ENCODE results near the gene MKX. TPM values are rescaled to one million over a fixed set of nuclear protein-coding genes. Genes with fewer than 3 reads are reported as not detected.

The MKX gene
- total and polyA plus RNA-seq, 9 of the 15 experiments (the other 6 are each of a cell fraction or from before 2014, with no cell fraction given) = 0.07 TPM; not detected in 7

DNA sequence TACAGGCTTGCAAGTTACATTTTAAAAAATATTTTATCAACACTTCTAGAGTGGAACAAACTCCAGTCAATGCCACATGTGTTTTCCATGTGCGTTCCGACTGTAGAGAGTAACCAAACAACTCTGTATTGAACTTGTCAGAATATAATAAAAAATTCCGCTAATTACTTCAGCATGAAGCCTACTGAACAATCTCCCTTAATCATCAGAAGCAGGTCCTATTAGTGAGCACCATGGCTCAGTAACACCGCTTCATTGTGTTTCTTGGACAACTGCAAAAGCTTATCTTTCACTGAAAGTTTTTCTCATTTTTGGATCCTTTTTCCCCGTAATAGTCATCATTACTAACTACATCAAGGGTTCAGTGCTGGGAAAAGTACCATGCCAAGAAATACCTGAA lies 117.0 kb downstream of the MKX start:
- CTCF ChIA-PET (ENCODE audit: low intra/inter-chr PET ratio) = no interaction called here

More for the DNA sequence above, 117.0 kb downstream of the MKX start:
- H3K36me3 ChIP-seq (ENCODE audit: control insufficient read depth, insufficient read depth, low read length) = no peaks in the 10 kb centered on the region
- no peak overlapping the region for H3K9ac ChIP-seq (ENCODE audit: insufficient read depth in 1 of 2, low read depth in 2 of 2, low read length in 2 of 2)
- WGBS (ENCODE audit: insufficient coverage, low coverage, missing lambda C conversion rate) = 1% methylated on average over 5 of the region's 5 CpGs
- no peak overlapping the region for H2AFZ ChIP-seq (ENCODE audit: low read depth, low read length)
- no peaks in the 10 kb centered on the region for H3K79me2 ChIP-seq (ENCODE audit: control insufficient read depth, insufficient read depth, low read length)
- POLR2A ChIA-PET = no interaction called here
- no TSS peak for BruUV-seq (replicated peaks)
- H3K27ac ChIP-seq (ENCODE audit: extremely low read depth, low read depth, low read length) = no peak overlapping the region
- TF ChIP-seq MEF2D (tag; conservative IDR thresholded peaks at IDR 0.05; ENCODE audit: low read depth) = no peak
- TF ChIP-seq MCM2 (IDR thresholded peaks at IDR 0.05; ENCODE audit: low read depth) = no peak
- TF ChIP-seq MAZ (CRISPR knock-in tag; conservative IDR thresholded peaks at IDR 0.05 in 1 of 2, IDR thresholded peaks at IDR 0.05 in 1 of 2) = no peak
- no peak for TF ChIP-seq NFATC3 (IDR thresholded peaks at IDR 0.05)
- TF ChIP-seq MCM5 (IDR thresholded peaks at IDR 0.05; ENCODE audit: low read depth) = no peak
- no peak for TF ChIP-seq PHF20 (IDR thresholded peaks at IDR 0.05; ENCODE audit: partially characterized antibody)
- TF ChIP-seq, protein P1, sequence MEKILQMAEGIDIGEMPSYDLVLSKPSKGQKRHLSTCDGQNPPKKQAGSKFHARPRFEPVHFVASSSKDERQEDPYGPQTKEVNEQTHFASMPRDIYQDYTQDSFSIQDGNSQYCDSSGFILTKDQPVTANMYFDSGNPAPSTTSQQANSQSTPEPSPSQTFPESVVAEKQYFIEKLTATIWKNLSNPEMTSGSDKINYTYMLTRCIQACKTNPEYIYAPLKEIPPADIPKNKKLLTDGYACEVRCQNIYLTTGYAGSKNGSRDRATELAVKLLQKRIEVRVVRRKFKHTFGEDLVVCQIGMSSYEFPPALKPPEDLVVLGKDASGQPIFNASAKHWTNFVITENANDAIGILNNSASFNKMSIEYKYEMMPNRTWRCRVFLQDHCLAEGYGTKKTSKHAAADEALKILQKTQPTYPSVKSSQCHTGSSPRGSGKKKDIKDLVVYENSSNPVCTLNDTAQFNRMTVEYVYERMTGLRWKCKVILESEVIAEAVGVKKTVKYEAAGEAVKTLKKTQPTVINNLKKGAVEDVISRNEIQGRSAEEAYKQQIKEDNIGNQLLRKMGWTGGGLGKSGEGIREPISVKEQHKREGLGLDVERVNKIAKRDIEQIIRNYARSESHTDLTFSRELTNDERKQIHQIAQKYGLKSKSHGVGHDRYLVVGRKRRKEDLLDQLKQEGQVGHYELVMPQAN (IDR thresholded peaks at IDR 0.05; ENCODE audit: borderline replicate concordance) = no peak
- no peak for TF ChIP-seq SRF (CRISPR knock-in tag; IDR thresholded peaks at IDR 0.05)
- no peak for TF ChIP-seq ZNF696 (CRISPR knock-in tag; conservative IDR thresholded peaks at IDR 0.05)
- TF ChIP-seq HDAC2 (IDR thresholded peaks at IDR 0.05) = no peak
- TF ChIP-seq ZNF41 (CRISPR knock-in tag; conservative IDR thresholded peaks at IDR 0.05) = no peak
- no peak for TF ChIP-seq TAF9B (IDR thresholded peaks at IDR 0.05; ENCODE audit: partially characterized antibody)
- no peak overlapping the region for H3K4me2 ChIP-seq (ENCODE audit: insufficient read depth, low read length)
- no peaks in the 10 kb centered on the region for H3K9me1 ChIP-seq (ENCODE audit: control insufficient read depth, insufficient read depth, low read length)
- H3K4me3 ChIP-seq = no peak overlapping the region
- H4K20me1 ChIP-seq (replicated peaks; ENCODE audit: control insufficient read depth, insufficient read depth, low read length) = no peaks in the 10 kb centered on the region
- FAIRE-seq = no peak
- in situ Hi-C loops (cut with MboI) = no loop called here
- no peak for ATAC-seq
- no peak for DNase-seq (ENCODE audit: extremely low read depth in 1 of 4, low spot score in 3 of 4)
- no peaks in the 10 kb centered on the region for H3K9me3 ChIP-seq (replicated peaks; ENCODE audit: control insufficient read depth, insufficient read depth, low read depth, low read length)
- H3K4me1 ChIP-seq (replicated peaks in 1 of 2; ENCODE audit: control insufficient read depth in 2 of 2, insufficient read depth in 2 of 2, low read length in 2 of 2) = no peaks in the 10 kb centered on the region
- peaks cover 13 to 25% of the 10 kb centered on the region in 2 experiments; a peak in 4 of 5 replicates for H3K27me3 ChIP-seq (ENCODE audit: control insufficient read depth in 2 of 2, insufficient read depth in 2 of 2, low read length in 2 of 2)
- intact Hi-C loops (cut with micrococcal nuclease) = no loop called here
